Measurements from ENCODE around the gene ABCC6. TPM values are rescaled to one million over a fixed set of nuclear protein-coding genes. Genes with fewer than 3 reads are reported as not detected.

The ABCC6 gene
- total and polyA plus RNA-seq, 2 of the 13 experiments (the other 11 are each of a cell fraction or from before 2014, with no cell fraction given) = 82.4 to 105 TPM

- TF ChIP-seq, protein P1, sequence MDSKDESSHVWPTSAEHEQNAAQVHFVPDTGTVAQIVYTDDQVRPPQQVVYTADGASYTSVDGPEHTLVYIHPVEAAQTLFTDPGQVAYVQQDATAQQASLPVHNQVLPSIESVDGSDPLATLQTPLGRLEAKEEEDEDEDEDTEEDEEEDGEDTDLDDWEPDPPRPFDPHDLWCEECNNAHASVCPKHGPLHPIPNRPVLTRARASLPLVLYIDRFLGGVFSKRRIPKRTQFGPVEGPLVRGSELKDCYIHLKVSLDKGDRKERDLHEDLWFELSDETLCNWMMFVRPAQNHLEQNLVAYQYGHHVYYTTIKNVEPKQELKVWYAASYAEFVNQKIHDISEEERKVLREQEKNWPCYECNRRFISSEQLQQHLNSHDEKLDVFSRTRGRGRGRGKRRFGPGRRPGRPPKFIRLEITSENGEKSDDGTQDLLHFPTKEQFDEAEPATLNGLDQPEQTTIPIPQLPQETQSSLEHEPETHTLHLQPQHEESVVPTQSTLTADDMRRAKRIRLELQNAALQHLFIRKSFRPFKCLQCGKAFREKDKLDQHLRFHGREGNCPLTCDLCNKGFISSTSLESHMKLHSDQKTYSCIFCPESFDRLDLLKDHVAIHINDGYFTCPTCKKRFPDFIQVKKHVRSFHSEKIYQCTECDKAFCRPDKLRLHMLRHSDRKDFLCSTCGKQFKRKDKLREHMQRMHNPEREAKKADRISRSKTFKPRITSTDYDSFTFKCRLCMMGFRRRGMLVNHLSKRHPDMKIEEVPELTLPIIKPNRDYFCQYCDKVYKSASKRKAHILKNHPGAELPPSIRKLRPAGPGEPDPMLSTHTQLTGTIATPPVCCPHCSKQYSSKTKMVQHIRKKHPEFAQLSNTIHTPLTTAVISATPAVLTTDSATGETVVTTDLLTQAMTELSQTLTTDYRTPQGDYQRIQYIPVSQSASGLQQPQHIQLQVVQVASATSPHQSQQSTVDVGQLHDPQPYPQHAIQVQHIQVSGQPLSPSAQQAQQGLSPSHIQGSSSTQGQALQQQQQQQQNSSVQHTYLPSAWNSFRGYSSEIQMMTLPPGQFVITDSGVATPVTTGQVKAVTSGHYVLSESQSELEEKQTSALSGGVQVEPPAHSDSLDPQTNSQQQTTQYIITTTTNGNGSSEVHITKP (CRISPR knock-in tag; IDR thresholded peaks at IDR 0.05; ENCODE audit: low read depth) = no peak
- TF ChIP-seq ZNF17 (CRISPR knock-in tag; IDR thresholded peaks at IDR 0.05) (no peak), CHD4 (IDR thresholded peaks at IDR 0.05; ENCODE audit: borderline replicate concordance, low read length) (peak; percentile 61; the same call in 1 of the 2 replicates), SMYD3 (CRISPR knock-in tag; IDR thresholded peaks at IDR 0.05) (no peak), ZMYM3 (CRISPR knock-in tag; IDR thresholded peaks at IDR 0.05) (peak; percentile 66)
These were observed 63.6 kb downstream of the ABCC6 start (continued) for GRCh38 chr16:16159662-16160061.

DNA sequence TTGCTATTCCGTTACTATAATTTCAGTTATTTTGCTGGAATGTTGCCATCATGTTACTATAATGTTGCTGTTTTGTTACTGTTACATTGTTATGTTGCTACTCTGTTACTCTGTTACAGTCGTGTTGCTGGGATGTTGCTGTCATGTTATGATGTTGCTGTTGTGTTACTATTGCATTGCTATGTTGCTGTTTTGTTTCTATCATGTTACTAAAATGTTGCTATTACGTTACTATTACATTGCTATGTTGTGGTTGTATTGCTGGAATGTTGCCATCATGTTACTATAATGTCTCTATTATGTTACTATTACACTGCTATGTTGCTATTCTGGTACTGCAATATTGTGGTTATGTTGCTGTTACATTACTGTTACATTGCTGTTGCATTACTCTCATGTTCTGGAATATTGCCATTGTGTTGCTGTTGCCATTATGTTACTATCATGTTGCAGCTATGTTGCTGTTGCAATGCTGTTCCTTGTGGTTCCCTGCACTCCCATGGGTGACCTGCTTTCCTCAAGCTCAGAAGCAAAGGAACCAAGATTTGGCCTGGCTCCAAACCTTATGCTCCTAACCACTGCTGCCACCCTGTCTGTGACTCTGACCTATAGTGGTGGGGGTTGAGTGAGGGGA, 64.4 kb downstream of the ABCC6 start:
- ATAC-seq (no peak), DNase-seq (ENCODE audit: low spot score) (no peak), FAIRE-seq (peak; percentile 26)
- in situ Hi-C loops (cut with HindIII; ENCODE audit: extremely low pct_ligation_motif_present, low pct_unique_long_range_greater_than_20kb) = no loop called here
- Histone ChIP-seq H3K4me3 (replicated peaks in 1 of 3; ENCODE audit: insufficient read depth in 1 of 3, low read depth in 2 of 3, low read length in 3 of 3) (no peak overlapping the region), H3K79me2 (ENCODE audit: insufficient read depth, low read length) (no peaks in the 10 kb centered on the region), H3K4me1 (ENCODE audit: insufficient read depth, low read length) (no peaks in the 10 kb centered on the region), H3K9me3 (ENCODE audit: low read length) (peaks cover 14% of the 10 kb centered on the region; the same call in 1 of the 2 replicates), H3K27me3 (ENCODE audit: control insufficient read depth in 1 of 2, insufficient read depth in 2 of 2, low read length in 2 of 2) (no peaks in the 10 kb centered on the region), H3K4me2 (ENCODE audit: low read depth, low read length) (no peak overlapping the region), H3K36me3 (replicated peaks in 1 of 2; ENCODE audit: control insufficient read depth in 1 of 2, insufficient read depth in 2 of 2, low read length in 2 of 2) (peaks cover 63 to 97% of the 10 kb centered on the region in 2 experiments), H4K20me1 (ENCODE audit: insufficient read depth, low read length) (no peaks in the 10 kb centered on the region), H3K27ac (ENCODE audit: extremely low read length, insufficient read depth, low read length) (no peak overlapping the region), H2AFZ (ENCODE audit: low read length) (no peak overlapping the region), H3K9ac (ENCODE audit: insufficient read depth, low read depth, low read length) (no peak overlapping the region)
- intact Hi-C loops (cut with micrococcal nuclease; ENCODE audit: unreplicated experiment) = no loop called here
- BruUV-seq (replicated peaks) = no TSS peak
- ChIA-PET POLR2A (interaction anchor here (2.5 kb wide), 1 partner anchor 9 kb away, joined by 6 read pairs; no protein-coding TSS in a partner anchor), CTCF (ENCODE audit: low intra/inter-chr PET ratio, low total read pairs) (no interaction called here)
- WGBS (ENCODE audit: low lambda C conversion rate) = over 99% methylated on average over 3 of the region's 3 CpGs
- TF ChIP-seq ZNF280D (CRISPR knock-in tag; IDR thresholded peaks at IDR 0.05) (peak; percentile 79), ZNF879 (CRISPR knock-in tag; IDR thresholded peaks at IDR 0.05) (no peak), TFAP4 (IDR thresholded peaks at IDR 0.05; ENCODE audit: borderline replicate concordance, low read depth) (no peak), ZNF740 (CRISPR knock-in tag; IDR thresholded peaks at IDR 0.05) (no peak), ADNP (CRISPR knock-in tag; IDR thresholded peaks at IDR 0.05) (no peak), ATF2 (CRISPR knock-in tag; IDR thresholded peaks at IDR 0.05) (no peak), POLR2AphosphoS2 (IDR thresholded peaks at IDR 0.05; ENCODE audit: low read depth, low read length) (peak; percentile 77; the same call in 1 of the 2 replicates), REPIN1 (CRISPR knock-in tag; IDR thresholded peaks at IDR 0.05; ENCODE audit: borderline replicate concordance, low read depth) (0 out of 2 replicates have a peak, but pooled peaks have one; percentile 43)

Measured in HepG2 (cell line).